Esophagus (tissue), 2 donors: ENCODE data around the gene EME2. TPM values are rescaled to one million over a fixed set of nuclear protein-coding genes. Genes with fewer than 3 reads are reported as not detected.

Experiments used
- H3K27ac ChIP-seq, 2 donors: one replicate each; pipeline ENCODE4 v1.5.1; 2013; ENCODE audit warnings: low read depth in 2 of 2, mild to moderate bottlenecking in 2 of 2, inconsistent platforms in 1 of 2, low read length in 1 of 2, moderate library complexity in 1 of 2
- H3K27me3 ChIP-seq, 2 donors: one replicate each; pipeline ENCODE4 v1.6.1; 2013; ENCODE audit warnings: low read length in 2 of 2, control low read depth in 1 of 2, mild to moderate bottlenecking in 1 of 2; ENCODE audit not compliant: insufficient read depth in 2 of 2, control insufficient read depth in 1 of 2
- H3K36me3 ChIP-seq, 2 donors: one replicate each; pipeline ENCODE4 v1.6.1; 2013; ENCODE audit warnings: low read length in 1 of 2; ENCODE audit not compliant: control insufficient read depth in 2 of 2, insufficient read depth in 2 of 2
- H3K4me1 ChIP-seq, 2 donors: one replicate each; pipeline ENCODE4 v1.6.1; 2013; ENCODE audit warnings: low read length in 1 of 2; ENCODE audit not compliant: control insufficient read depth in 2 of 2, insufficient read depth in 2 of 2
- H3K4me3 ChIP-seq, 2 donors: one replicate each; pipeline ENCODE4 v1.5.1; 2013; ENCODE audit warnings: low read length in 2 of 2, mild to moderate bottlenecking in 2 of 2, low read depth in 1 of 2, moderate library complexity in 1 of 2
- H3K9me3 ChIP-seq, 2 donors: one replicate each; pipeline ENCODE4 v1.6.1; 2013; ENCODE audit warnings: mild to moderate bottlenecking in 2 of 2, low read depth in 1 of 2, low read length in 1 of 2, moderate library complexity in 1 of 2; ENCODE audit not compliant: control insufficient read depth in 2 of 2, insufficient read depth in 1 of 2
- WGBS, 2 donors: extraction: QIAGEN DNeasy Blood & Tissue Kit; methylation state at CpG; one replicate each; pipeline ENCODE4 v1.1.7; 2013; 5-methylcytosine and 5-hydroxymethylcytosine counted together
- polyA plus RNA-seq, 2 donors: library from polyadenylated mRNA; stranded (reverse); fragments of 200-250 nt; gene quantifications; one replicate each; pipeline ENCODE4 v1.2.3, GENCODE V29; 2013
- donor health status: healthy with polysubstance abuse.
- donor health status: Bipolar disorder and iron deficiency.

EME2 gene
- polyA plus RNA-seq, 2 donors = 6.6 to 23.0 TPM

DNA sequence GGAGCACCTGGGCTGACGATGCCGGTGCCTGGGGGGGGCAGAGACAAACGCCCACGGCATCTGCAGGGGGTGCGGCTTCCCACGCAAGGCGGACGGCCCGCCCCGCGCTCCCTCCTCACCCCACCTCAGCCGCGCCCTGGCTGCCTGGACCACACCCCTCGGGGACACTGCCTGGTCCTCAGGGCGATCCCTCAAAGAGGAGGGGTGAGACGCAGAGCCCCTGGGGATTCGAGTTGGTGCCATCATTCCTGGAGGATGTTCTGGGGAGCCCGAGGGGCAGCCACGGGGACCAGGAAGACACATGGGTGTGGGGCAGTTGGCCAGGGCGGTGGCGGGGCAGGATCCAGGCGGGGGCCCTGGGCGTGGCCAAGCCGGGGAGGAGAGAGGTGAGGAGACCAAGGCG, 17.0 kb downstream of the EME2 start:
- Histone ChIP-seq H3K36me3 (peaks cover 0 to 57% of the 10 kb centered on the region in 2 donors), H3K27ac (no peak overlapping the region), H3K9me3 (no peaks in the 10 kb centered on the region), H3K4me1 (peaks cover 0 to 17% of the 10 kb centered on the region in 2 donors), H3K27me3 (no peaks in the 10 kb centered on the region), H3K4me3 (no peak overlapping the region)
- WGBS, 2 donors = 63 to 64% methylated on average over 19 to 25 of the region's 25 CpGs

- no peaks in the 10 kb centered on the region for H3K27me3 ChIP-seq
These were observed 17.6 kb downstream of the EME2 start for GRCh38 chr16:1790261-1790610.

GRCh38 chr16:1790611-1791255, 18.1 kb downstream of the EME2 start:
- WGBS, 2 donors = 94 to 95% methylated on average over 40 to 44 of the region's 44 CpGs
- Histone ChIP-seq H3K27me3 (no peaks in the 10 kb centered on the region), H3K4me1 (peaks cover 0 to 17% of the 10 kb centered on the region in 2 donors), H3K9me3 (no peaks in the 10 kb centered on the region), H3K27ac (no peak overlapping the region), H3K36me3 (peaks cover 0 to 52% of the 10 kb centered on the region in 2 donors), H3K4me3 (no peak overlapping the region)

More at GRCh38 chr16:1790261-1790610, 17.6 kb downstream of the EME2 start:
- H3K27ac ChIP-seq = no peak overlapping the region
- H3K9me3 ChIP-seq = no peaks in the 10 kb centered on the region
- WGBS, 2 donors = 91 to 94% methylated on average over 13 to 15 of the region's 15 CpGs
- H3K36me3 ChIP-seq = peaks cover 0 to 54% of the 10 kb centered on the region in 2 donors
- no peak overlapping the region for H3K4me3 ChIP-seq
- H3K4me1 ChIP-seq = peaks cover 0 to 17% of the 10 kb centered on the region in 2 donors

DNA sequence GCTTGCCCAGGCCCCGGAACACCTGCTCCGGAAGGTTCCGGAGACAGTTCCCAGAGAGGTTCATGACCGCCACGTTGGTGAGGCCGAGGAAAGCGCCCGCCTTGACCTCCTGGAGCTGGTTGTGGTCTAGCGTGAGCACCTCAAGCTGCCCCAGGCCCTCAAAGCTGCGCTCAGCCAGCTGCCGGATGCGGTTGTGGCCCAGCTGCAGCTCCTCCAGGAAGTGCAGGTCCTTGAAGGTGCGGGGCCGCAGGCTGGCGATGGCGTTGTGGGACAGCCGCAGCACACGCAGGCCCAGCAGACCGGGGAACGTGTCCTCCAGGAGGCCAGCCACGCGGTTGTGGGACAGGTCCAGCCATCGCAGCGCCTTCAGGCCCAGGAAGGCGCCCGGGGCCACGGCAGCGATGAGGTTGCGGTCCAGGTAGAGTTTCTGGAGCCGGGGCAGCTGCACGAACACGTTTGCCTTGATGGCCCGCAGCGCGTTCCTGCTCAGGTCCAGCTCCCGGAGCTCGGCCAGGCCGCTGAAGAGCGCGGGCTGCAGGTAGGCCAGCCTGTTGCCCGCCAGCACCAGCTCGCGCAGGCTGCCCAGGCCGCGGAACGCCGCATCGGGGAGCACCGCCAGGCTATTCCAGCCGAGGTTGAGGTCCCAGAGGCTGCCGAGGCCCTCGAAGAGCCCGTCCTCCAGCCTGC, 18.8 kb downstream of the EME2 start:
- Histone ChIP-seq H3K4me1 (peaks cover 0 to 17% of the 10 kb centered on the region in 2 donors), H3K9me3 (no peaks in the 10 kb centered on the region), H3K36me3 (peaks cover 0 to 46% of the 10 kb centered on the region in 2 donors), H3K27me3 (no peaks in the 10 kb centered on the region), H3K27ac (no peak overlapping the region), H3K4me3 (no peak overlapping the region)
- 93 to 95% methylated on average over 53 of the region's 53 CpGs for WGBS, 2 donors

GRCh38 chr16:1791943-1792812, 19.6 kb downstream of the EME2 start:
- H3K27ac ChIP-seq = no peak overlapping the region
- WGBS, 2 donors = 89 to 91% methylated on average over 50 to 59 of the region's 59 CpGs
- H3K4me1 ChIP-seq = peaks cover 0 to 16% of the 10 kb centered on the region in 2 donors
- H3K9me3 ChIP-seq = no peaks in the 10 kb centered on the region
- no peak overlapping the region for H3K4me3 ChIP-seq
- no peaks in the 10 kb centered on the region for H3K27me3 ChIP-seq
- peaks cover 0 to 40% of the 10 kb centered on the region in 2 donors for H3K36me3 ChIP-seq

- H3K9me3 ChIP-seq = peaks cover 0 to 1% of the 10 kb centered on the region in 2 donors
- H3K27me3 ChIP-seq = no peaks in the 10 kb centered on the region
- H3K27ac ChIP-seq = no peak overlapping the region
- 83 to 89% methylated on average over 27 to 33 of the region's 33 CpGs for WGBS, 2 donors
- H3K4me1 ChIP-seq = peaks cover 0 to 12% of the 10 kb centered on the region in 2 donors
- no peak overlapping the region for H3K4me3 ChIP-seq
- H3K36me3 ChIP-seq = peaks cover 0 to 32% of the 10 kb centered on the region in 2 donors
These were observed 20.4 kb downstream of the EME2 start for GRCh38 chr16:1792836-1793577.

GRCh38 chr16:1793578-1794220, 21.1 kb downstream of the EME2 start, which contains the start of gene IGFALS:
Gene IGFALS (minus strand): TSS chr16:1793705. CDS start chr16:1793652, 53 bp downstream.
- H3K4me1 ChIP-seq = peaks cover 0 to 6% of the 10 kb centered on the region in 2 donors
- WGBS, 2 donors = 45 to 50% methylated on average over 24 to 28 of the region's 28 CpGs
- H3K27ac ChIP-seq = no peak within 1 kb of the TSS
- no peaks in the 10 kb centered on the region for H3K27me3 ChIP-seq
- H3K9me3 ChIP-seq = peaks cover 0 to 4% of the 10 kb centered on the region in 2 donors
- no peak within 1 kb of the TSS for H3K4me3 ChIP-seq
- H3K36me3 ChIP-seq = peaks cover 0 to 25% of the 10 kb centered on the region in 2 donors

- Histone ChIP-seq H3K9me3 (peaks cover 0 to 5% of the 10 kb centered on the region in 2 donors), H3K4me3 (no peak overlapping the region), H3K27me3 (no peaks in the 10 kb centered on the region), H3K36me3 (peaks cover 0 to 21% of the 10 kb centered on the region in 2 donors), H3K4me1 (peaks cover 0 to 3% of the 10 kb centered on the region in 2 donors), H3K27ac (no peak overlapping the region)
- WGBS, 2 donors = 41 to 57% methylated on average over 18 of the region's 18 CpGs
These were observed 21.7 kb downstream of the EME2 start for GRCh38 chr16:1794221-1794871.
